Measurements from ENCODE around the gene FASTK.

The FASTK gene

GRCh38 chr7:151080067-151080521, 515 bp downstream of the FASTK start:
- DNase-seq = no peak

GRCh38 chr7:151079199-151079910, 1.3 kb downstream of the FASTK start:
- no peak for DNase-seq

DNA sequence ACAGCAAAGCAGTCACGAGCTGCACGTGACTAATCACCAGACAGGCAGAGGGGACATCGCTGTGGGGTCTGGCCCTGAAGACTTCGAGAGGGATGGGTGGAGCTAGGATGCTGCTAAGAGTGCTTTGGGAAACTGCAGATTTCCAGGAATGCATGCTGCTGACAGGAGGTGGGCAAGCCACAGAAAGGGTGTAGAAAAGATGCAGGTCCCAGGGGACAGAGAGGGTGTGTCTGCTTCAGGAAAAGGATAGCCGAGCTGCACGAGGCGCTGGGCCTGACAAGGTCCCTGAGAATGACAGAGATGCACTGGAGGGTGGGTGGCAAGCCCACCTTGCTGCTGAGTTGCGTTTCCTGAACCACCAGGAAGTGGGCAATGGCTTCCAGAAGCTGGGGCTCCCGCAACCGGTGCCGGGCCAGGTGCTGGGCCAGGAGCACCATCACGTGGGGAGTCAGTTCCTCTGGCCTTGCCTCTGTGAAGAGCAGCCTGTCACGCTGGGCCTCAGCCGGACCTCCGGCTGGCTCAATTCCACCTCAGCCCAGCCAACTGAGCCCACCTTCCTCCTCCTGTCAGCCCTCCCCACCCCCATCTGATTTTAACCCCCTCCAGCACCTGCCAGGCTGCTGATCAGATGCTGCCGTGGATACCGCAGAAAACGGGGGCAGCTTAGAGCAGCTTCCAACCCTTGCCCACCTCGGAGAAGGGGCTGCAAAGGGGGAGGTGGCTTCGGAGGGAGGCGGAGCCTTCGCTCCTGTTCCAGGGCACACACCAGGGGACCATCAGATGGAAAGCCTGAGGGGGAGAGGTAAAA, 2.2 kb downstream of the FASTK start:
- no peak for DNase-seq

DNA sequence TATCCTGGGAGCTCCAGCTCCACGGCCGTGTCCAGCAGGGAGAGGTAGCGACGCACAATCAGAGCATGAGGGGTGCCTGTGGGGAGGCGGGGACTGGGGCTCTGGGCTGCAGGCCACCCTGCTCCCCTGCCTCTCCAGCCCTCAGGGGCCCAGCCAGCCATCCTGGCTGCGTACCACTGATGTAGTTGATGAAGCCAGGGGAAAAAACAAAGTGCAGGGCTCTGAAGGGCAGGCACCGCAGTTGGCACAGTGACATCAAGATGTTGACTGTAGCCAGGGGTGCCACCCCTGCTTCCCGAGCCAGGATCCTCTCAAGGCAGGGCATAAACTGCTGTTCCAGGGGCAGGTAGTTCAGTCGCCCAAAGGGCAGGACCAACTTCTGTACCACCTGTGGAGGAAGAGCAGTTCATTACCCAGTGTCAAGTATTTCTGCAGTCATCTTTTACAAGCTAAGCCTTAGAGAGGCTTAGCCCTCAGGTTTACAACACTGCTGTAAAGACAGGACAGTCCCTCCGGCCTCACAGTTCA, 2.8 kb downstream of the FASTK start:
- DNase-seq = no peak

GRCh38 chr7:151076863-151077704, 3.5 kb downstream of the FASTK start:
- DNase-seq = no peak

DNA sequence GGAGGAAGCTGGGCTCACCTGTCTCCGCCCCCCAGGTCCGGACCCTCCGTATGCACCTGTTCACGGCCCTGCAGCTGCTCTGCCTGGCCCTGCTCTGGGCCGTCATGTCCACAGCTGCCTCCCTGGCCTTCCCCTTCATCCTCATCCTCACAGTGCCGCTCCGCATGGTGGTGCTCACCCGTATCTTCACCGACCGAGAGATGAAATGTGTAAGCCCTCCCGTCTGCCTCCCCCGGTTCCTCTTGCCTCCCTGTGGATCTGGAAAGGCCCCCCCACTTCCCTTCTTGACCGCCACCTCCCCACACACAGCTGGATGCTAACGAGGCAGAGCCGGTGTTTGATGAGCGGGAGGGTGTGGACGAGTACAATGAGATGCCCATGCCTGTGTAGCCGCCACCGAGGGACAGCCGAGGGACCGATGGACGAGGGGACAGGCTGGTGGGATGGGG, 4.6 kb downstream of the FASTK start:
- DNase-seq = no peak

- DNase-seq = no peak
Observed at GRCh38 chr7:151075662-151075971, 5.0 kb downstream of the FASTK start.

GRCh38 chr7:151074817-151075661, 5.6 kb downstream of the FASTK start:
- no peak for DNase-seq

- no peak for DNase-seq
Observed at GRCh38 chr7:151073990-151074389, 6.6 kb downstream of the FASTK start.

DNA sequence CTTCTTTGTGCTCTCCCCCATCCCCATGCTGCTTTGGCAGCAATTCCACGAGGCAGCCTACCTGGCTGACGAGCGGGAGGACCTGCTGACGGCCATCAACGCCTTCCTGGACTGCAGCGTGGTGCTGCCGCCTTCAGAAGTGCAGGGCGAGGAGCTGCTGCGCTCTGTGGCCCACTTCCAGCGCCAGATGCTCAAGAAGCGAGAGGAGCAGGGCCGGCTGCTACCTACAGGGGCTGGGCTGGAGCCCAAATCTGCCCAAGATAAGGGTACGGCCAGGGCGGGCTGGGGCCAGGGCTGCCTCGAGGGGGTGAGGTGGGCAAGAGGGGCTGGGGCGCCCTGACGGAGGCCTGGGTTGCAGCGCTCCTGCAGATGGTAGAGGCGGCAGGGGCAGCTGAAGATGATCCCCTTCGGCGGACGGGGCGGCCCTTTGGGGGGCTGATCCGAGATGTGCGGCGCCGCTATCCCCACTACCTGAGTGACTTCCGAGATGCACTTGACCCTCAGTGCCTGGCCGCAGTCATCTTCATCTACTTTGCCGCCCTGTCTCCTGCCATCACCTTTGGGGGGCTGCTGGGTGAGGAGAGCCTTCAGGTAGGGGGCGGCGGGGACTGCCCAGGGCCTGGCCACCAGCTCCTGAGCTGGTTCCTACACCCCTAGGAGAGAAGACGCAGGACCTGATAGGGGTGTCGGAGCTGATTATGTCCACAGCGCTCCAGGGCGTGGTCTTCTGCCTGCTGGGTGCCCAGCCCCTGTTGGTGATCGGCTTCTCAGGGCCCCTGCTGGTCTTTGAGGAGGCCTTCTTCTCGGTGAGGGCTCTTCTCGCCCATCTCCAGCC, 9.4 kb downstream of the FASTK start:
- no peak for DNase-seq

GRCh38 chr7:151070574-151070960, 10.0 kb downstream of the FASTK start:
- no peak for DNase-seq

- no peak for DNase-seq
Observed at GRCh38 chr7:151069841-151070573, 10.6 kb downstream of the FASTK start.

GRCh38 chr7:151068069-151068773, 12.4 kb downstream of the FASTK start:
- DNase-seq = no peak

GRCh38 chr7:151066273-151066974, 14.2 kb downstream of the FASTK start:
- DNase-seq = no peak

GRCh38 chr7:151065516-151065915, 15.1 kb downstream of the FASTK start:
- no peak for DNase-seq

- DNase-seq = no peak
Observed at GRCh38 chr7:151064993-151065392, 15.6 kb downstream of the FASTK start.

- DNase-seq = no peak
Observed at GRCh38 chr7:151064454-151064853, 16.2 kb downstream of the FASTK start.

DNA sequence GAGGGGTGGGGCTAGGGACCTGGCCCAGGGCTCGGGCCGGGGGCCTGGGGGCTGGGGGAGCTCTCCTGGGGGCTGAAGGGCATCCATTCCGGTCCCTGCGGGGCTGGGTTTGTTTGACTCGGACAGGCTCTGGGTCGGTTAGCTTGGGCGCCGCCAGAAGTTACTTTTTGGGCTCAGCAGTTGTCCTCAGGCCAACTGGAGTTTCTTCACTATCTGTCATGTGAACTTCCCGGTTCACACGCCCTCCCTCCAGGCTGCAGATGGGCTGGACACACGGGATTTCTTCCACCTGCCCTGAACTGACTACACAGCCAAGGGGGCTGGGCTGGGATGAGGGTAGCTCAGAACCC, 17.4 kb downstream of the FASTK start:
- no peak for DNase-seq
